NCI-H2227 (cell line): Measurements from ENCODE around the gene PRKCH.

Experiments used
- DNase-seq: peaks from one replicate; lab custom pipeline; 2025; ENCODE audit not compliant: unreplicated experiment; lab: John Stamatoyannopoulos, UW

PRKCH gene

DNA sequence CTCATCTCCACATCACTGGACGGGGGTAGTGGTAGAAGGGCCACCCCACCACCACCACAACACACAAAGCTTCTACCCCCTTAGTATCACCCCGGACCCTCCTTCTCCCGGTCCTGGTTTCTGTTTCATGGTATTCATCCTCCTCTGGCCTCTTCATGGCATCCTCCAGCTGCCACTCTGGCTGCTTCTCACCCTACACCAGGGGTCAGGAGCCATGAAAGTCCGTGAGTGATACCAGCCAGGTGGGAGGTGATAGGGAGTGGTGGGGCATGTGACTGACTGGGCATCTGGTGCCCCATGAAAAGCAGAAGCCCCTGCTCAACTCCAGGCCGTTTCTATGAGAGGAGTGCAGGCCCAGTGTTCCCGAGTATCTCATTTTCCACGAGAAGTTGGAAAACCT lies 222.6 kb downstream of the PRKCH start:
- DNase-seq = no peak

GRCh38 chr14:61544448-61545330 lies 223.3 kb downstream of the PRKCH start:
- no peak for DNase-seq

GRCh38 chr14:61545726-61546455 lies 224.5 kb downstream of the PRKCH start:
- no peak for DNase-seq

- DNase-seq = no peak
Measured at GRCh38 chr14:61547186-61548069, 226.0 kb downstream of the PRKCH start.

DNA sequence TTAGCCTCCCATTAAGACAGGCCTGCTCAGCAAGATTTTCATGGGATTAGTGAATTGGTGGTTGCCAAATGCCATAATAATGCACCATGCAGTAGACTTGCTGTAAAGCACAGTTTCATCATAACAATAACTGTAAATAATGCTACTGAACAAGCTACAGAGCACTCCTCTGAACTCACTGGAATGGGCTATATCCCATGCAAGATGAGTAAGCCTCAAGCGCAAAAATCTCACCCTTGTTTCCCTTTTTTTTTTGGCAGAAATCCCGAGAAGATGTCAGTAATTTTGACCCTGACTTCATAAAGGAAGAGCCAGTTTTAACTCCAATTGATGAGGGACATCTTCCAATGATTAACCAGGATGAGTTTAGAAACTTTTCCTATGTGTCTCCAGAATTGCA lies 228.0 kb downstream of the PRKCH start:
- no peak for DNase-seq

DNA sequence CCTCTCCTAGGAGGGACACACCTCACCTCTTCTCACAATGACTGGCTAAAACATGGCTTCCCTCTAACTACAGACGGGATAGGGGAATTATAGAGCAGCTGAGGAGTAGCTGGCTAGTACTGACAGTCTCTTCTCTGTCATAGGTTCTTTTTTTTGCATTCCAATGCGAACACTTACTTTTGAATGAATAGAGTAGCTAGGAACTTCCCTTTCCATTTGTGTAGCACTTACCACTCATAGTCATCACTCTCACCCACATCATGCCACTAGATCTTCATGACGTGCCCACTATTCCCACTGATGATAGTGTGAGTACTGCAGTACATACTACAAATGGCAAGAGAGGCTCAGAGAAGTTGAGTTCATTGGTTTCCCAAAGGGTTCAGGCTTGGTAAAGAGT lies 230.0 kb downstream of the PRKCH start:
- no peak for DNase-seq

- DNase-seq = no peak
Measured at GRCh38 chr14:61552241-61552640, 230.9 kb downstream of the PRKCH start.

DNA sequence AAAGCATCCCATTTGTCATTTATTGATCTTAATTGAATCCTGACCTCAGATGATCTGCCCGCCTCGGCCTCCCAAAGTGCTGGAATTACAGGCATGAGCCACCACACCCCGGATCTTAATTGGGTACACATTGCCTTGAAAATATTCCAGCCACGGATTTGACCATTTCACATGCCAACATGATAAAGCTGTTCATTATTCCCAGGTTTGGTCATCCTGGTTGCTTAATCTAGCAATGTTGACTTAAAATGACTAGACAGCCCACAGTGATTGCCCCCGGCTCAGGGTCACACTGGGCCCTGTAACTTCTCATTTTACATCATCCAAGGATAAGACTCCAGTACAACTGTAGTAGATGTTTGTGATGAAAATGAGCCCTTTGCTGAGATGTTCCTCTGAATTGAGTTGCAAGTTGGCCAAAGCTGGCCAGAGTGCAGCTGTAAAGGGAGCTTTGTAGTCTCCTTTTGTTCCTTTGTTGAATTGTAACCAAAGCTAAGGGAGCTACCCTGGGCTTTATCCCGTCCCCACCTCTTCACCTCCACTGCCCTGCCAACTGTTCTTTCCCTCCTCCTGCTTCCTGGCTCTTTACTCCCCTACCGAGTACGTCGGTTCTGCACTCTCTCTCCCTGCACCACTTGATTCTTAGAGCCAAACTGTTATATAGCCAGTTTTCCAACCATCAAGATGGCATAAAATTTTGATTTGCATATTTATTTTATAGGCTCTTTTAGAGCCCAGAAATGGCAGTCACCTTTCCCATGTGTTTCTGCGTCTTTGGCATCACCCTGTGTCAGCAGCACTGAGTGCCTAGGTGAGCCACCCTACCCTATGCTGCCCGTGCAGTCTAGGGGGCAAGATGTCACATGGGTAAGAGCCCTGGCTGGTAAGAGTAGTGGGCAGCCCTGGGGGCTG lies 232.6 kb downstream of the PRKCH start:
- DNase-seq = no peak

DNA sequence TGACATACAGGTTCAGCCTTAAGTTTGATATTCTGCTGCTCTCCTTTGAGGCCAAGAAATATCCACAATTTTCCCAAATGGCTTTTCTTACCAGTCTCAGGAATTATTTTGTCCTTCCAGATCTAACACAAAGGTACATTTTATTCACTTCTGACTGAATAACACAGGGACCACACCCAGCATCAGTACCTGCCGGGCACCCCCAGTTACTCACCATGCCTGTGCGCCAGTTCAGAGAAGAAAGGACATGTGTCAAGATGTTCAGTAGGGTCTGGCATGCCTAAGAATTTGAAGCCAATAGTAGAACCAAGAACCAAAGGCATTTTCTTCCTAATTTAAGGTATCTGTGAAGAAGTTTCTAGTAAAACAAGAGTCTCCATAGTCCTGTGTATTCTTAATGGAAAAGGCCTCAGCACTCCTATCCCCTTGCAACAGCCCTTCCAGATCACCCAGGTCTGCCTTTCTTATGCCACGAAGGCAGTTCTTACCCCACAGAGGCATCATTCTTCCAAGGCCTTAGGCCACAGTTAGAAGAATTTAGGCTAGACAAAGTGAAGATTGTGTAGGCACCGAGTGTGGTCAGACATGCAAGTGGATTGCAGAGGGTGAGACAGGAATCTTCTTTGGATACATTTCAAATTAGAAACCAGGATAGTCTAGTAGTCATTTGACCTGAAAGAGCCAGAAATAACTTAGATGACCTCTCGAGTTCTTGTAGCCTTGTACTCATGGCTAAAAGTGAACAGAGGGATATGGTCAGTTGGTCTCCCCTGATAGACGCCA lies 233.9 kb downstream of the PRKCH start:
- no peak for DNase-seq

- DNase-seq = no peak
Measured at GRCh38 chr14:61556455-61556854, 235.1 kb downstream of the PRKCH start.

- DNase-seq = no peak
Measured at GRCh38 chr14:61557262-61557661, 235.9 kb downstream of the PRKCH start.

DNA sequence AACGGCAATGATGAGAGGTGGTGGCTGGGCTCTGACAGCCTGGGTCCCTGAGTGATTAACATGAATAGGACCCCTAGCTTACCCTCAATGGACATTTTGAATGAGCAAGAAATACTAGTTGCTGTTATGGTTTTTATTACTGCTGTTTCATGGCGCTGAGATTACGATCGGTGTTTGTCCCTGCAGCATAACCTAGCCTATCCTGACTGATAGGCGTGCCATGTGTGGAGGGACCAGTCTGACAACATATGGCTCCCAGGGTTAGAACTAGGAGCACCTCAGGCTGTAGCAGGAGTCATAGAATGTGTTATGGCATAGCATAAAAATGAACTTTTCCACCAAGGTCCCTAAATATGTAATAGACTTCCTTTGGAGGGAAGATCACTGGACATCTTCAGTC lies 236.5 kb downstream of the PRKCH start:
- no peak for DNase-seq

DNA sequence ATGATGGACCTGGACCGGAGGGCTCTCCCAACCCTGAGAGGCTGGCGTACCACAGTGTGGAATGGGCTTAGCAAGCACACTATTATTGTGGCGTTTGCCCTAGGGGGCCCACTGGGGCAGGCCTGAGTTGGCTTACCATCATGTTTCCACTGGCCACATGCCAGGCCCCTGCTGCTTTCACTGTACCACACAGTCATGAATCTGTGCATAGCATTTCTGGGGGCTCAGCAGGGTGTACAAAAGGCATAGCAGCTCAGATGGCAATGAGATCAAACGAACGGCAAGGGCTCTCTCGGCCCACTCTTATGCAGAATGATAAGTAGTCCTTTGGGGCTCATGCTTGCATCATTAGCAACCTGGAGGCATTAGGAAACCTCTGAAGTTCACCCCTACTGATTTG lies 236.9 kb downstream of the PRKCH start:
- DNase-seq = no peak

DNA sequence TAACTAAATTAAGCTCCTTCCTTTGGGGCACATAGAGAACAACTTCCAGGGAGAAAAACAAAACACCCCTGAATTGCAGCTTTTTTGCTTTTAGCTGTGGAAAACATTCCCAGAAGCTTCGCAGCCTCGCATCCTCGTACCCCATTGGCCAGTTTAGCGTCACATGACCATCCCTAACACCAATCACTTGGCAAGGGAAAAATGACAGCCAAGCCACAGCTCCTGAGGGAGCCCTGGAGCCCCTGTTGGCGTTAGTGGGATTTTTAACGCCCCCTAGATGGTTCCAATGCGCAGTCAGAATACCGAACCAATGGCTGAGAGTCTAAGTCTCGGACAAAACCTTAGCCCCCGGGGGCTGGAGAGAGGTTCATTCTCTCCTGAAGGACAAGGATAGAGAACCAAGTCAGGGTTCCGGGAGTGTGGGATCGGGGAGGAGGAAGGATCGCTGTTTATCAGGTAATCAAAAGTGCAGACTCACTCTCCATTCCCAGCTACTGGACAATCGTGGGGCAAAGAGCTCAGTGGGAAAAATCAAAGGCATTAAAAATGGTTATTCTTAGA lies 238.3 kb downstream of the PRKCH start:
- peak; percentile 91 for DNase-seq

GRCh38 chr14:61560323-61560722 lies 238.9 kb downstream of the PRKCH start:
- no peak for DNase-seq

GRCh38 chr14:61561104-61561503 lies 239.7 kb downstream of the PRKCH start:
- no peak for DNase-seq

- DNase-seq = no peak
Measured at GRCh38 chr14:61561657-61562276, 240.4 kb downstream of the PRKCH start.

DNA sequence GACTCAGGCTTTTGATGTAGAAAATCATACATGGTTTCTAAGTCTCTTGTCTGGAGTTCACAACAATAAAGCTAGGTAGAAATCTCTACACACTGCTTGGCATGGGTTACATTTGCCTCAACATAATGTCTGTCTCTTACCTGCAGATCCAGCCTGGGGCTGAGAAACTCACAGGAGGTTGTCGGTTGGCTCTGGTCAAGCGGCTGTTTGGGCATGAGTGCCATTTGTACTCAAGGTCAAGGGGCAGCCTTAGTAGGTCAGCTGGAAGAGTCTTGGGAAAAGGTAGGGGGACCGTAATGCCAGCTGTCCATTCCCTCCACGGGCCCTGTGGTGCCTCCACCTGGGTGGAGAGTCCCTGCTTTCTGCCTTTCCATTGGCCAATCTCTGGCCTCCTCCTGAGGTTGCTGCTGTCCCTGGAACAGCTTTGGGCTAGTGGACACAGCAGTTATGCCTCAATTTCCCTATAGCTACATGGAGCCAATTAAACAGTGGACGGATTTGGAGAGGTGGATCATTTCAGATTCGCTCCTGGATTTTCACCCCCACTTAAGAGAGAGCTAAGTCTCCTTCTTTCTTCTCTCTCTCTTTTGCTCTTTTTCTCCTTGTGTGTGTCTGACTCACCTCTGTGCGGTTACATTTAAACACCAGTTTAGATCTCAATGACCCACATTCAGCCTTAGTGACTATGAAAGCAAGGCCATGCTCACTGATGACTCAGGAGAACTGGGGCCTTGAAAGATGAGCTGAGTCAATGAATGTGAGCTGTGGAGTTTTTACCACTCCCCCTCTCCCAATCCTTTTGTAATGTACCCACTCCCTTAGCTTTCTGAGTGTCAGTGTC lies 241.2 kb downstream of the PRKCH start:
- DNase-seq = no peak
